CD1c-positive myeloid dendritic cell (primary cell): ENCODE data around the gene CARNS1.

ENCODE experiments used
- DNase-seq: peaks from one replicate; pipeline ENCODE4 v3.0.0-alpha.2; 2016; ENCODE audit errors: extremely low spot score

The CARNS1 gene

GRCh38 chr11:67441098-67441563 is 25.7 kb downstream of the CARNS1 start:
- DNase-seq: no peak

- no peak for DNase-seq
Measured at GRCh38 chr11:67441731-67442351, 26.4 kb downstream of the CARNS1 start.

- DNase-seq: no peak
Measured at GRCh38 chr11:67442504-67443404, 27.3 kb downstream of the CARNS1 start.

- DNase-seq: no peak
Measured at GRCh38 chr11:67445515-67445914, 30.0 kb downstream of the CARNS1 start.

GRCh38 chr11:67448220-67448609 is 32.7 kb downstream of the CARNS1 start:
- no peak for DNase-seq

GRCh38 chr11:67449116-67449844 is 33.8 kb downstream of the CARNS1 start:
- peak; percentile 77 for DNase-seq

- no peak for DNase-seq
Measured at GRCh38 chr11:67450796-67451657, 35.5 kb downstream of the CARNS1 start.

GRCh38 chr11:67451658-67451976 is 36.1 kb downstream of the CARNS1 start:
- no peak for DNase-seq

- DNase-seq: no peak
Measured at GRCh38 chr11:67452141-67452952, 36.9 kb downstream of the CARNS1 start, which contains the start of gene GPR152. Gene GPR152 (minus strand): TSS chr11:67452729. CDS start chr11:67452724, 5 bp downstream.

GRCh38 chr11:67453816-67454732 is 38.6 kb downstream of the CARNS1 start:
- DNase-seq: no peak

GRCh38 chr11:67455054-67455453 is 39.6 kb downstream of the CARNS1 start, which contains the start of gene CABP4:
Gene CABP4 (plus strand): TSS chr11:67455354. CDS start chr11:67455424, 70 bp downstream.
- no peak for DNase-seq

- DNase-seq: no peak
Measured at GRCh38 chr11:67456068-67456705, 40.7 kb downstream of the CARNS1 start.

GRCh38 chr11:67457453-67457852 is 42.0 kb downstream of the CARNS1 start:
- no peak for DNase-seq

- DNase-seq: no peak
Measured at GRCh38 chr11:67458266-67458665, 42.8 kb downstream of the CARNS1 start.

GRCh38 chr11:67463186-67463585 is 47.7 kb downstream of the CARNS1 start:
- no peak for DNase-seq

- DNase-seq: peak; percentile 90
Measured at GRCh38 chr11:67463680-67464410, 48.4 kb downstream of the CARNS1 start.

- peak; percentile 90 for DNase-seq
Measured at GRCh38 chr11:67464411-67465188, 49.1 kb downstream of the CARNS1 start.

GRCh38 chr11:67465189-67465510 is 49.7 kb downstream of the CARNS1 start:
- no peak for DNase-seq
